SU-DHL-6 (cell line): ENCODE measurements around the gene SDHAF1.

ENCODE experiments used
- H2AFZ ChIP-seq: fragments of 200-600 bp; sonication (generic); 2 replicates; pipeline ENCODE4 v1.6.1; 2014; ENCODE audit warnings: low read depth, mild to moderate bottlenecking, moderate library complexity, mixed read lengths, antibody characterized with exemption, low read length; ENCODE audit not compliant: severe bottlenecking
- H3F3A ChIP-seq: fragments of 200-600 bp; shearing (Covaris generic); 2 replicates; pipeline ENCODE4 v1.6.0; 2016; ENCODE audit warnings: antibody characterized with exemption, mild to moderate bottlenecking; ENCODE audit not compliant: insufficient read depth
- H3K27ac ChIP-seq: fragments of 200-600 bp; sonication (generic); 2 replicates; pipeline ENCODE4 v1.5.1; 2016; ENCODE audit warnings: low read depth, mild to moderate bottlenecking, low read length, moderate library complexity, mixed read lengths
- H3K27me3 ChIP-seq: fragments of 200-600 bp; sonication (generic), shearing (Covaris generic); 2 replicates; pipeline ENCODE4 v1.6.0; 2014; ENCODE audit warnings: mild to moderate bottlenecking, low read length
- H3K36me3 ChIP-seq: fragments of 200-600 bp; sonication (generic); 2 replicates; pipeline ENCODE4 v1.6.1; 2014; ENCODE audit warnings: mild to moderate bottlenecking, low read length, mixed read lengths
- H3K4me2 ChIP-seq: fragments of 300-600, 200-600 bp; shearing (Covaris generic), sonication (generic); 2 replicates; pipeline ENCODE4 v1.6.0; 2014; ENCODE audit warnings: low read length, low read depth, mild to moderate bottlenecking; ENCODE audit not compliant: poor library complexity, severe bottlenecking
- H3K4me3 ChIP-seq: fragments of 200-600 bp; sonication (generic); 2 replicates; pipeline ENCODE4 v1.5.1; 2014; ENCODE audit warnings: antibody characterized with exemption, low read length, mild to moderate bottlenecking, mixed read lengths; ENCODE audit not compliant: insufficient read depth, poor library complexity, severe bottlenecking
- H3K79me2 ChIP-seq: fragments of 200-600 bp; sonication (generic); 2 replicates; pipeline ENCODE4 v1.6.1; 2014; ENCODE audit warnings: mild to moderate bottlenecking, low read length, moderate library complexity; ENCODE audit not compliant: insufficient read depth
- H3K9ac ChIP-seq: fragments of 200-600 bp; sonication (generic); 2 replicates; pipeline ENCODE4 v1.7.0; 2014; ENCODE audit warnings: mild to moderate bottlenecking, low read length
- H3K9me2 ChIP-seq: fragments of 200-600 bp; sonication (generic); replicated peaks from 2 replicates; pipeline ENCODE4 v1.6.1; 2014; ENCODE audit warnings: low read length; ENCODE audit not compliant: insufficient read depth
- H3K9me3 ChIP-seq: fragments of 200-600 bp; sonication (generic); 2 replicates; pipeline ENCODE4 v1.6.1; 2014; ENCODE audit warnings: low read length, mixed read lengths; ENCODE audit not compliant: insufficient read depth
- H4K20me1 ChIP-seq: fragments of 200-600 bp; sonication (generic); 2 replicates; pipeline ENCODE4 v1.6.1; 2014; ENCODE audit warnings: low read depth, mild to moderate bottlenecking, antibody characterized with exemption, low read length, moderate library complexity, mixed read lengths
- EZH2phosphoT487 ChIP-seq: fragments of 200-600 bp; sonication (generic), shearing (Covaris generic); conservative IDR thresholded peaks from 2 replicates; pipeline ENCODE4 v1.6.1; 2018; ENCODE audit warnings: mild to moderate bottlenecking, antibody characterized with exemption, low read length, moderate library complexity, mixed read lengths
- TF ChIP-seq, protein P1 (sequence below): fragments of 200-600 bp; sonication (generic); IDR thresholded peaks from one replicate; pipeline ENCODE4 v1.5.1; 2017; ENCODE audit warnings: antibody characterized with exemption, mild to moderate bottlenecking, low read length, moderate library complexity; ENCODE audit not compliant: insufficient read depth, poor library complexity, severe bottlenecking

Gene SDHAF1

GRCh38 chr19:35963514-35963913 is 31.5 kb upstream of the SDHAF1 start:
- H4K20me1 ChIP-seq = no peaks in the 10 kb centered on the region
- TF ChIP-seq EZH2phosphoT487 = no peak
- TF ChIP-seq, protein P1, sequence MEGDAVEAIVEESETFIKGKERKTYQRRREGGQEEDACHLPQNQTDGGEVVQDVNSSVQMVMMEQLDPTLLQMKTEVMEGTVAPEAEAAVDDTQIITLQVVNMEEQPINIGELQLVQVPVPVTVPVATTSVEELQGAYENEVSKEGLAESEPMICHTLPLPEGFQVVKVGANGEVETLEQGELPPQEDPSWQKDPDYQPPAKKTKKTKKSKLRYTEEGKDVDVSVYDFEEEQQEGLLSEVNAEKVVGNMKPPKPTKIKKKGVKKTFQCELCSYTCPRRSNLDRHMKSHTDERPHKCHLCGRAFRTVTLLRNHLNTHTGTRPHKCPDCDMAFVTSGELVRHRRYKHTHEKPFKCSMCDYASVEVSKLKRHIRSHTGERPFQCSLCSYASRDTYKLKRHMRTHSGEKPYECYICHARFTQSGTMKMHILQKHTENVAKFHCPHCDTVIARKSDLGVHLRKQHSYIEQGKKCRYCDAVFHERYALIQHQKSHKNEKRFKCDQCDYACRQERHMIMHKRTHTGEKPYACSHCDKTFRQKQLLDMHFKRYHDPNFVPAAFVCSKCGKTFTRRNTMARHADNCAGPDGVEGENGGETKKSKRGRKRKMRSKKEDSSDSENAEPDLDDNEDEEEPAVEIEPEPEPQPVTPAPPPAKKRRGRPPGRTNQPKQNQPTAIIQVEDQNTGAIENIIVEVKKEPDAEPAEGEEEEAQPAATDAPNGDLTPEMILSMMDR = no peak
- no peaks in the 10 kb centered on the region for H3K9me2 ChIP-seq
- no peaks in the 10 kb centered on the region for H3F3A ChIP-seq
- H3K27me3 ChIP-seq = no peaks in the 10 kb centered on the region
- H3K9me3 ChIP-seq = no peaks in the 10 kb centered on the region
- no peak overlapping the region for H3K4me3 ChIP-seq
- H2AFZ ChIP-seq = no peak overlapping the region
- no peak overlapping the region for H3K4me2 ChIP-seq
- no peaks in the 10 kb centered on the region for H3K36me3 ChIP-seq
- no peak overlapping the region for H3K9ac ChIP-seq
- no peaks in the 10 kb centered on the region for H3K79me2 ChIP-seq
- H3K27ac ChIP-seq = no peak overlapping the region

- no peak overlapping the region for H3K4me3 ChIP-seq
- H3F3A ChIP-seq = no peaks in the 10 kb centered on the region
- no peak overlapping the region for H3K4me2 ChIP-seq
- no peak overlapping the region for H3K27ac ChIP-seq
- no peaks in the 10 kb centered on the region for H3K36me3 ChIP-seq
- TF ChIP-seq, protein P1 = no peak
- TF ChIP-seq EZH2phosphoT487 = no peak
- H3K9ac ChIP-seq = no peak overlapping the region
- no peaks in the 10 kb centered on the region for H4K20me1 ChIP-seq
- no peaks in the 10 kb centered on the region for H3K27me3 ChIP-seq
- H3K9me3 ChIP-seq = no peaks in the 10 kb centered on the region
- H3K9me2 ChIP-seq = no peaks in the 10 kb centered on the region
- H3K79me2 ChIP-seq = no peaks in the 10 kb centered on the region
- H2AFZ ChIP-seq = no peak overlapping the region
These were observed 28.2 kb upstream of the SDHAF1 start for GRCh38 chr19:35966771-35967170.

- Histone ChIP-seq H3F3A (no peaks in the 10 kb centered on the region), H2AFZ (no peak overlapping the region), H3K4me2 (no peak overlapping the region), H3K4me3 (no peak overlapping the region), H3K9me3 (no peaks in the 10 kb centered on the region), H3K79me2 (no peaks in the 10 kb centered on the region), H3K9me2 (no peaks in the 10 kb centered on the region), H3K9ac (no peak overlapping the region), H3K27ac (no peak overlapping the region), H3K27me3 (no peaks in the 10 kb centered on the region), H3K36me3 (no peaks in the 10 kb centered on the region), H4K20me1 (no peaks in the 10 kb centered on the region)
- TF ChIP-seq, protein P1 = no peak
- no peak for TF ChIP-seq EZH2phosphoT487
These were observed 21.5 kb upstream of the SDHAF1 start for GRCh38 chr19:35973487-35973886.
